Transverse colon (tissue), 4 donors: ENCODE measurements around the gene C1QBP. TPM values are rescaled to one million over a fixed set of nuclear protein-coding genes. Genes with fewer than 3 reads are reported as not detected.

ENCODE experiments used
- DNase-seq: peaks from one replicate; pipeline ENCODE4 v3.0.0-alpha.2; 2019
- H3K27ac ChIP-seq, 4 donors: fragments of 200-600 bp; sonication (generic); 2 replicates each; pipeline ENCODE4 v1.5.1; 2016 to 2018; ENCODE audit warnings: inconsistent platforms in 4 of 4
- H3K27me3 ChIP-seq: fragments of 200-600 bp; sonication (generic); 2 replicates; pipeline ENCODE4 v1.5.1; 2017; ENCODE audit warnings: inconsistent platforms
- H3K36me3 ChIP-seq, 4 donors: fragments of 200-600 bp; sonication (generic); 2 replicates each; pipeline ENCODE4 v1.5.1; 2017 to 2019; ENCODE audit warnings: inconsistent platforms in 4 of 4
- H3K4me1 ChIP-seq, 4 donors: fragments of 200-600 bp; sonication (generic); 2 replicates each; pipeline ENCODE4 v1.5.1; 2017 to 2020; ENCODE audit warnings: inconsistent platforms in 4 of 4
- H3K4me3 ChIP-seq, 4 donors: fragments of 200-600 bp; sonication (generic); 1 replicate in 1 of 4; 2 replicates in 3 of 4; pipeline versions ENCODE4 v1.5.1 to v1.6.1; 2017 to 2019; ENCODE audit warnings: inconsistent platforms in 4 of 4
- H3K9me3 ChIP-seq, 2 donors: fragments of 200-600 bp; sonication (generic); 2 replicates each; pipeline ENCODE4 v1.5.1; 2017 to 2019; ENCODE audit warnings: inconsistent platforms in 2 of 2
- EP300 ChIP-seq: sonication (generic); formaldehyde crosslinking; IDR thresholded peaks from one replicate; pipeline ENCODE4 v1.6.1; 2017; ENCODE audit warnings: antibody characterized with exemption, low read depth
- POLR2A ChIP-seq: fragments of 450-650 bp; IDR thresholded peaks from one replicate; pipeline ENCODE4 v1.6.1; 2016; ENCODE audit warnings: antibody characterized with exemption, mild to moderate bottlenecking, moderate library complexity
- POLR2AphosphoS5 ChIP-seq, 3 donors: sonication (generic); formaldehyde crosslinking; IDR thresholded peaks; one replicate each; pipeline ENCODE4 v1.6.1; 2016; ENCODE audit warnings: antibody characterized with exemption in 3 of 3
- WGBS, 2 donors: methylation state at CpG; one replicate each; pipeline ENCODE4 v1.1.5; 2018; ENCODE audit warnings: low coverage in 1 of 2; 5-methylcytosine and 5-hydroxymethylcytosine counted together
- in situ Hi-C, 4 donors: fragments of 200-750 bp; cut with MboI; loops; one replicate each; pipeline versions ENCODE4 v1.15.0 to v1.15.1; 2017; ENCODE audit warnings: low sequenced_read_pairs in 3 of 4, low pct_ligation_motif_present in 1 of 4, low pct_unique_long_range_greater_than_20kb in 1 of 4
- intact Hi-C: fragments of 100-400 bp; cut with DNase I; formaldehyde crosslinking; loops from one replicate; pipeline ENCODE4 v1.15.1; 2023; ENCODE audit warnings: low total_unique reads
- total RNA-seq, 4 donors: library from RNA; depleted of rRNA; stranded (reverse); fragments of >200 nt; gene quantifications; one replicate each; pipeline ENCODE4 v1.1.0, GENCODE V29; 2016
- TF ChIP-seq, protein P1 (sequence below), 5 experiments: fragments of 200-600 bp in 3 of 5; fragments of 450-650 bp in 2 of 5; sonication (generic) in 3 of 5; IDR thresholded peaks; 1 replicate in 2 of 5; 2 replicates in 3 of 5; pipeline ENCODE4 v1.5.1; 2016 to 2017; ENCODE audit warnings: antibody characterized with exemption in 5 of 5, inconsistent platforms in 3 of 5, mild to moderate bottlenecking in 2 of 5, moderate library complexity in 1 of 5

C1QBP gene
- total RNA-seq, 4 donors from 2014 or later: 31.0 to 183 (median 85.8) TPM

DNA sequence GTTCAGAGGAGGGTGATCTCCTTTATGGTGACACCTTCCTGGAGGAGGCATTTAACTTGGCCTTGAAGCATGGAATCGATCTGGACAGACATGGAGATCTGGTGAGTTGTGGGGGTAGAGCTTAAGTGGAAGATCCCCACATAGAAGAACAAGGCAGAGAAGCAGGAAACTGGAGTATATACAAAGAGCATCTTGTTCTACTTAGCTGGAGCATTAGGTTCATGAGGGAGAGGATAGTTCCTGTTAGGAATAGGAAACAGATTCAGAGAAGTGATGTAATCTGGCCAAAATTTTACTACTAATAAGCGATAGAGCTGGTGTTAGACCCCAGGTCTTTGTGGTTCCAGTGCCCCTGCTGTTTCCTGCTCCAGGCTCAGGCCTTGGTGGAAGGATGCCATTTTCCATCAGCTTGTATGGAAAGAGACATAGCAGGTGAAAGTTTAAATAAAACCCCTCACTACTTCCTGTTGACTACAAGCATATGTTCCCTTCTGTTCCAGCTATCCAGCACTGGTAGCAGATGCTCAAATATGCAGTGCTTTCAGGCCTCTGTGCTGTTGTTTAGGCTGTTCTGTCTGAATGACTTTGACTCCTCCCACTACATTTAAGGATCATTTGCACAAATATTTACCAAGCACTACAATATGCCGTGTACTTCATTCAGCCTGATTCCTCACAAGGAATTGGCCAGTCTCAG lies 9.6 kb downstream of the C1QBP start:
- H3K27ac ChIP-seq: no peak overlapping the region
- H3K36me3 ChIP-seq: peaks cover 0 to 60% (median 31%) of the 10 kb centered on the region in 4 donors
- H3K9me3 ChIP-seq: no peaks in the 10 kb centered on the region
- 67 to 75% methylated on average over 1 to 3 of the region's 3 CpGs for WGBS, 2 donors
- intact Hi-C loops: no loop called here
- H3K4me3 ChIP-seq: no peak overlapping the region
- no peaks in the 10 kb centered on the region for H3K27me3 ChIP-seq
- in situ Hi-C loops: no loop called here
- no peaks in the 10 kb centered on the region for H3K4me1 ChIP-seq
- TF ChIP-seq, protein P1, sequence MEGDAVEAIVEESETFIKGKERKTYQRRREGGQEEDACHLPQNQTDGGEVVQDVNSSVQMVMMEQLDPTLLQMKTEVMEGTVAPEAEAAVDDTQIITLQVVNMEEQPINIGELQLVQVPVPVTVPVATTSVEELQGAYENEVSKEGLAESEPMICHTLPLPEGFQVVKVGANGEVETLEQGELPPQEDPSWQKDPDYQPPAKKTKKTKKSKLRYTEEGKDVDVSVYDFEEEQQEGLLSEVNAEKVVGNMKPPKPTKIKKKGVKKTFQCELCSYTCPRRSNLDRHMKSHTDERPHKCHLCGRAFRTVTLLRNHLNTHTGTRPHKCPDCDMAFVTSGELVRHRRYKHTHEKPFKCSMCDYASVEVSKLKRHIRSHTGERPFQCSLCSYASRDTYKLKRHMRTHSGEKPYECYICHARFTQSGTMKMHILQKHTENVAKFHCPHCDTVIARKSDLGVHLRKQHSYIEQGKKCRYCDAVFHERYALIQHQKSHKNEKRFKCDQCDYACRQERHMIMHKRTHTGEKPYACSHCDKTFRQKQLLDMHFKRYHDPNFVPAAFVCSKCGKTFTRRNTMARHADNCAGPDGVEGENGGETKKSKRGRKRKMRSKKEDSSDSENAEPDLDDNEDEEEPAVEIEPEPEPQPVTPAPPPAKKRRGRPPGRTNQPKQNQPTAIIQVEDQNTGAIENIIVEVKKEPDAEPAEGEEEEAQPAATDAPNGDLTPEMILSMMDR (IDR thresholded peaks at IDR 0.05): no peak
- TF ChIP-seq POLR2AphosphoS5 (IDR thresholded peaks at IDR 0.05): no peak
- no peak for TF ChIP-seq POLR2A
- TF ChIP-seq EP300: no peak
- DNase-seq: no peak

DNA sequence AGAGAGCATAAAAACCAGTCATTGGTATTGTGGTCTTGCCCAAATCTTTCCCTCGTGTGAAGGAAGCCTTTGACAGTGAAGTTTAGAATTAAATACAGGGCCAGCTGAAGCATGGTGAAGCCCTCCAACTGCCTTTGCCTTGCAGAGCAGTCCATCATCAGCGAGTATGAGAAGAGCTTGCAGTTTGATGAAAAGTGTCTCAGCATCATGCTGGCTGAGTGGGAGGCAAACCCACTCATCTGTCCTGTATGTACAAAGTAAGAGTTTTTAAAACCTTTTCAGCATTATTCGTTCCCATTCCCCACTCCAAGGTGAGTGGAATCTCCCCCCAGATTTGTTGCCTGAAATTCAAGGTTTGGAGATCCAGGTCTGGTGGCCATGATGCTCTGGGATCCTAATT lies 13.1 kb downstream of the C1QBP start:
- intact Hi-C loops (no loop called here), in situ Hi-C loops (no loop called here)
- no peak overlapping the region for H3K4me3 ChIP-seq
- peaks cover 0 to 52% (median 26%) of the 10 kb centered on the region in 4 donors for H3K36me3 ChIP-seq
- H3K27ac ChIP-seq: no peak overlapping the region
- WGBS, 2 donors: 51 to 81% methylated on average over 2 to 3 of the region's 3 CpGs
- DNase-seq: no peak
- H3K27me3 ChIP-seq: no peaks in the 10 kb centered on the region
- H3K9me3 ChIP-seq: no peaks in the 10 kb centered on the region
- TF ChIP-seq POLR2AphosphoS5 (IDR thresholded peaks at IDR 0.05) (no peak), EP300 (no peak), POLR2A (no peak)
- TF ChIP-seq, protein P1 (IDR thresholded peaks at IDR 0.05): no peak
- peaks cover 5 to 6% (median 6%) of the 10 kb centered on the region in 4 donors for H3K4me1 ChIP-seq

DNA sequence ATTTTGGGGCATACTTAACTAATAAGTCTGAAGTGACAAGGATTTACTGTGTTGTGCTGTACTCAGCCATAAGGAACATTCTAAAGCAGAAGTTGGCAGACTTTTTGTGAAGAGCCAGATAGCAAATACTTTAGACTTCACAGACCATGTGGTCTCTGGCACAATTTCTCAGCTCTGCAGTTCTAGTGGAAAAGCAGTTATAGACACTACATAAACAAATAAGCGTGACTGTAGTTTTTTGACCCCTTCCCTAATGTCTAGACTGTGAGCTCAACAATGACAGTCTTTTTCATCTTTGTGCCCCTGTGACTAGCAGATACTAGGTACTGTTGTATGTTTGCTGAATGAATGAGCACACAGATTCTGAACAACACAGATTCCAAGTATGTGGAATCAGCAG lies 14.0 kb downstream of the C1QBP start:
- WGBS, 2 donors: 59 to 80% methylated on average over 1 of the region's 1 CpG
- intact Hi-C loops: no loop called here
- in situ Hi-C loops: no loop called here

DNA sequence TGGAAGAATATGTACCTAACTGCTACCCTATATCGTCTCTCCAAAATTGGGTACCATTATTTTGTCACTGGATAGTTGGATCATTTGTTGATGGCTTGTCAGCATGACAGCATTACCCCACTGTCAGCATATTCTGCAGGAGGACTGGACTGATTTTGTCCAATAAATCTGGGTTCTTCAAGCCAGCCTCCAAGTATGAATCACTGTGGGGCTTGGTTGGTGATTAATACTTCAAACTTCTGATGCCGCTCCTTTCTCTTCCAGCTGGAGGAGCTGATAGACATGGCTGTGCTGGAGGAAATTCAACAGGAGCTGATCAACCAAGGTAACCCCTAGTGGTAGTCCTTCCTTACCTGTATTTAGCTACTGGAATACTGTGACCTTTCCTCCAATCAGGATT lies 16.4 kb downstream of the C1QBP start:
- in situ Hi-C loops: no loop called here
- intact Hi-C loops: no loop called here
- TF ChIP-seq, protein P1 (IDR thresholded peaks at IDR 0.05): no peak
- TF ChIP-seq EP300 (no peak), POLR2AphosphoS5 (IDR thresholded peaks at IDR 0.05) (no peak), POLR2A (no peak)
- no peak overlapping the region for H3K27ac ChIP-seq
- H3K27me3 ChIP-seq: no peaks in the 10 kb centered on the region
- no peaks in the 10 kb centered on the region for H3K9me3 ChIP-seq
- H3K4me1 ChIP-seq: peaks cover 16 to 22% (median 18%) of the 10 kb centered on the region in 4 donors
- 80 to 93% methylated on average over 1 to 2 of the region's 2 CpGs for WGBS, 2 donors
- DNase-seq: no peak
- no peak overlapping the region for H3K4me3 ChIP-seq
- H3K36me3 ChIP-seq: peaks cover 0 to 42% (median 20%) of the 10 kb centered on the region in 4 donors

More for the DNA sequence above, 14.0 kb downstream of the C1QBP start:
- Histone ChIP-seq H3K9me3 (no peaks in the 10 kb centered on the region), H3K27ac (no peak overlapping the region), H3K4me1 (peaks cover 7 to 10% (median 9%) of the 10 kb centered on the region in 4 donors), H3K27me3 (no peaks in the 10 kb centered on the region), H3K4me3 (no peak overlapping the region), H3K36me3 (peaks cover 0 to 52% (median 26%) of the 10 kb centered on the region in 4 donors)
- TF ChIP-seq POLR2A (no peak), POLR2AphosphoS5 (IDR thresholded peaks at IDR 0.05) (no peak)
- TF ChIP-seq, protein P1 (IDR thresholded peaks at IDR 0.05): no peak
- no peak for DNase-seq
